GM18499 (cell line): ENCODE results near the gene RAB34.

ENCODE experiments used
- ATAC-seq: cut with Tn5 transposase; IDR thresholded peaks from one replicate; pipeline ENCODE4 v1.9.1; 2021; ENCODE audit warnings: moderate number of reproducible peaks; ENCODE audit not compliant: insufficient read depth, unreplicated experiment

RAB34 gene

DNA sequence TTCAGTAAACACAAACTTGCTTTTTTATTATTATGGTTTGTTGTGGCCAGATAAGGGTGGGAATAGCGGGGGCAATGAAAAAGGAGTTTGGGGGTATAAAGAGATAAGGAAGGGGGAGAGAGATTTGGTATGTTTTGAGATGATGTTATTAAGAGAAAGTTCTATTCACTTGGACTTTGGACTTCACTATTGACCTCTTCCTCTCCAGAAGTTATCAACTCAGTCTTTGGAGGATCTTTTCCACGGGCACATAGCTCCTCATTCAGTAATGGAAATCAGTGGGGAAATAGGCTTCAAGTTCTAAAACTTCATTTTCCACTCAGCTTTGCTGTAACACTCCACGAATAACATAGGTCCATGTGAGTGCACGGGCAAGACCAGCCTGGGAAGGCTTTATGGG lies 29.2 kb downstream of the RAB34 start:
- no peak for ATAC-seq

DNA sequence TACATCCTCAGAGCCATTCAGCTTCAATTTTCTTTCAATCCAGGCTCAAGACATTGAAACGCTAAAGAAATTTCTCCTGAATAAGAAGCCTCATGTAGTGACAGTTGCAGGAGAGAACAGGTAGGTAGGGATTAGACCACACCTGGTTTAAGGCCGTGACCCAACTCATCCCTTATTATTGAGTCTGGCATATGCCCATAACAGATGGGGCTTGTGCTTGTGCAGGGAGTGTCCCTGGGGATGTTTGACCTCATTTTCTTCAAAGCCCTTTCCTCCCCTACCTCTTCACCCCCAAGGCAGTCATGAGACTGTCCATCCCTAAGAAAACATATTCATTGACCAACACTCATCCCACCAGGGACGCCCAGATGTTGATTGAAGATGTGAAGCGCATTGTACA lies 31.4 kb downstream of the RAB34 start:
- no peak for ATAC-seq

DNA sequence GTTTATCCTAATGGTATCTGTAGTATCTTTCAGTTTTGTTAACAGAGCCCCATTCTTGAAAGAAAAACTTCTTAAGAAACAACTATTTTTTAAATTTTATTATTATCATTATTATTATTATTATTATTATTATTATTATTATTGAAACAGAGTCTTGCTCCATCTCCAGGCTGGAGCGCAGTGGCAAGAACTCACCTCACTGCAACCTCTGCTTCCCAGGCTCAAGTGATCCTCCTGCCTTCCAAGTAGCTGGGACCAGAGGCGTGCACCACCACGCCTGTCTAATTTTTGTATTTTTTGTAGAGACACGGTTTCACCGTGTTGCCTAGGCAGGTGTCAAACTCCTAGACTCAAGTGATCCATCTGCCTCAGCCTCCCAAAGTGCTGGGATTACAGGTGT lies 32.3 kb downstream of the RAB34 start:
- no peak for ATAC-seq

DNA sequence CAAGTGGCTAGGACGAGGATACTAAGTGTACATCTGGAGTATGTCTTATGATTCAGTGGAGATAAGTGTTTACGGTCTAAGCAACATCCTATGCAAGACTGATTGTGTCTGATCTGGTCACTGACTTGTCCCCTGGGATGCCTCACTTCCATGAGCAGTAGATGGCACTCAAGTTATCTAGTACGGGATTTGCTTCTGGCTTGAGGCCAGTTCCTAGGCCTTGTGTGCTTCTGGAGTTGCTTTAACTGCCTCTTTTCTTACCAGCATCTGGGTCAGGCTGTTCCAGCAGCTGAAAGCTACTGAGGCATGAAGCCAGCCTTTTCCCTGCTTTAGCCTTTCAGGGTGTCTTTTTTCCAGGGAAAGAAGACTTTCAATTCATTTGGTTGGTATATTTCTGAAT lies 32.7 kb downstream of the RAB34 start:
- ATAC-seq, result no peak

DNA sequence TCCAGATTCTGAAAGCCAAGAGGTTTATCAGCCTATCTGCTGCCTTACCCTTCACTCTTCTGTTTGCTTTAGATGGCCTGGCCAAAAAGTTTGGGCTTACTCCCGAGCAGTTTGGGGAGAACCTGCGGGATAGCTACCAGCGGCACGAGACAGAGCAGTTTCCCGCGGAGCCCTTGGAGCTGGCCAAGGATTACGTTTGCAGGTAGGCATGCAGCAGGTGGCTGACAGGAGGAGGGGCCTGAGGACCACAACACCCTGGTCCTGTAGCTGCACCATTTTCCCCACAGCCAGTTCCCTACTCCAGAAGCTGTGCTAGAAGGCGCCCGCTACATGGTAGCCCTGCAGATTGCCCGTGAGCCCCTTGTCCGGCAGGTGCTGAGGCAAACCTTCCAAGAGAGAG lies 35.0 kb downstream of the RAB34 start:
- no peak for ATAC-seq

GRCh38 chr17:28675980-28676379 lies 41.7 kb downstream of the RAB34 start:
- no peak for ATAC-seq

DNA sequence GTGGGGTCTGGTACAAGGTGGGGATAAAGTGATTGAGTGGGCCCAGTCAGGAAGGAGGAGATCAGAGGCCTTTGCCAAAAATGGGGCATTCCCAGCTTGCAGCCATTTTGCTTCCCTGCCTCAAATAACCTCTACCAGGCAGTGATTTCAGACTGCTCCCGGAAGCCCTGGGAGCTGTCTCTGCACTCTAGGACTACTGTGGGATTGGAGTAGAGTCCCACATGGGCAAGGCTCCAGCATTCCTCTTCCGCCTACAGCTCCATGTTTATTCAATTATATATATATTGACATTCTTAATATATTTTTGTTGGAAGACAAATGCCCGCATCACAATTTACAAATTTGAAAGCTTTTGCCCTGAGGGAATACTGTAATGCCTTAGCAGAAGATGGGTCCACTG lies 42.2 kb downstream of the RAB34 start:
- no peak for ATAC-seq

- ATAC-seq, result no peak
Observed at GRCh38 chr17:28669918-28670317, 47.8 kb downstream of the RAB34 start.

- no peak for ATAC-seq
Observed at GRCh38 chr17:28667870-28668269, 49.8 kb downstream of the RAB34 start.

DNA sequence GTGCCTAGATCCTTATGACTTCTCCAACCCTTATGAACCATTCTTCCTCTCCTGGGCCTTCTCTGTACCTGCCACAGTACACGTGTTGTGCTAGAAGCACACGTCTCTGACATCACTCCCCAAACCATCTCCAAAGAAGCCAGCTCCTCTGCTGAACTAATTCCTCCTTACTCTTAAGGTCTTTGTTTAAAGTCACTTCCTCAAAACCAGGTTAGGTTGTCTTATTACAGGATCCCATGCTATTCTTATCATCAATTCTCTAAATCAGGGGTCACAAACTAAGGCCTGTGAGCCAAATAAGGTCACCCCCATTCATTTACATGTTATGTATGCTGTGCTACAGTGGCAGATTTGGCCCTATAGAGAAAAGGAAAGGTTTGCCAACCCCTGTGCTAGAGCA lies 51.7 kb downstream of the RAB34 start:
- no peak for ATAC-seq
